Urinary bladder (tissue), 4 donors: ENCODE results near the gene ALG2. TPM values are rescaled to one million over a fixed set of nuclear protein-coding genes. Genes with fewer than 3 reads are reported as not detected.

ENCODE experiments used
- DNase-seq: peaks from one replicate; pipeline ENCODE4 v3.0.0-alpha.2; 2015; ENCODE audit errors: extremely low spot score
- H3K27ac ChIP-seq: one replicate; pipeline ENCODE4 v1.5.1; 2013; ENCODE audit warnings: low read depth, mild to moderate bottlenecking, moderate library complexity
- H3K36me3 ChIP-seq: one replicate; pipeline ENCODE4 v1.6.1; 2013; ENCODE audit warnings: mild to moderate bottlenecking, moderate library complexity; ENCODE audit not compliant: insufficient read depth
- H3K4me1 ChIP-seq: one replicate; pipeline ENCODE4 v1.6.1; 2013; ENCODE audit warnings: mild to moderate bottlenecking, moderate library complexity; ENCODE audit not compliant: insufficient read depth
- H3K4me3 ChIP-seq: one replicate; pipeline ENCODE4 v1.5.1; 2013; ENCODE audit warnings: low read depth, low read length
- WGBS: extraction: QIAGEN DNeasy Blood & Tissue Kit; methylation state at CpG from one replicate; pipeline ENCODE4 v1.1.7; 2013; 5-methylcytosine and 5-hydroxymethylcytosine counted together
- polyA plus RNA-seq: library from polyadenylated mRNA; stranded (reverse); fragments of 200-250 nt; gene quantifications from one replicate; pipeline ENCODE4 v1.2.3, GENCODE V29; 2013
- total RNA-seq: library from RNA; depleted of rRNA; stranded (reverse); fragments of >200 nt; gene quantifications from one replicate; pipeline ENCODE4 v1.2.3, GENCODE V29; 2014
- donor health status: healthy with polysubstance abuse.
- donor health status: healthy.

The ALG2 gene
- total and polyA plus RNA-seq, 2 donors = 27.3 to 36.5 TPM

- DNase-seq = no peak
- Histone ChIP-seq H3K36me3 (peaks cover 5% of the 10 kb centered on the region), H3K27ac (no peak overlapping the region), H3K4me3 (no peak overlapping the region), H3K4me1 (no peaks in the 10 kb centered on the region)
- 93% methylated on average over 3 of the region's 3 CpGs for WGBS
Measured at GRCh38 chr9:99230206-99230605, 8.5 kb upstream of the ALG2 start.

- Histone ChIP-seq H3K27ac (no peak overlapping the region), H3K4me3 (no peak overlapping the region), H3K4me1 (no peaks in the 10 kb centered on the region), H3K36me3 (no peaks in the 10 kb centered on the region)
- no peak for DNase-seq
- WGBS = 84% methylated on average over 5 of the region's 5 CpGs
Measured at GRCh38 chr9:99226054-99226453, 4.3 kb upstream of the ALG2 start.

GRCh38 chr9:99224445-99224844 is 2.7 kb upstream of the ALG2 start:
- 88% methylated on average over 2 of the region's 2 CpGs for WGBS
- Histone ChIP-seq H3K4me3 (no peak overlapping the region), H3K4me1 (no peaks in the 10 kb centered on the region), H3K36me3 (no peaks in the 10 kb centered on the region), H3K27ac (no peak overlapping the region)
- no peak for DNase-seq

GRCh38 chr9:99222416-99223270 is 901 bp upstream of the ALG2 start:
- WGBS = 7% methylated on average over 30 of the region's 30 CpGs
- no peak for DNase-seq
- no peaks in the 10 kb centered on the region for H3K4me1 ChIP-seq

GRCh38 chr9:99221266-99221620 is 499 bp downstream of the ALG2 start:
- Histone ChIP-seq H3K4me3 (peak overlapping the region; percentile 94), H3K27ac (peak overlapping the region; percentile 91), H3K36me3 (no peaks in the 10 kb centered on the region), H3K4me1 (no peaks in the 10 kb centered on the region)
- WGBS = under 1% methylated on average over 25 of the region's 25 CpGs
- DNase-seq = no peak

More at GRCh38 chr9:99222416-99223270, 901 bp upstream of the ALG2 start:
- H3K27ac ChIP-seq = peak overlapping the region; percentile 91
- H3K36me3 ChIP-seq = no peaks in the 10 kb centered on the region
- peak overlapping the region; percentile 94 for H3K4me3 ChIP-seq

DNA sequence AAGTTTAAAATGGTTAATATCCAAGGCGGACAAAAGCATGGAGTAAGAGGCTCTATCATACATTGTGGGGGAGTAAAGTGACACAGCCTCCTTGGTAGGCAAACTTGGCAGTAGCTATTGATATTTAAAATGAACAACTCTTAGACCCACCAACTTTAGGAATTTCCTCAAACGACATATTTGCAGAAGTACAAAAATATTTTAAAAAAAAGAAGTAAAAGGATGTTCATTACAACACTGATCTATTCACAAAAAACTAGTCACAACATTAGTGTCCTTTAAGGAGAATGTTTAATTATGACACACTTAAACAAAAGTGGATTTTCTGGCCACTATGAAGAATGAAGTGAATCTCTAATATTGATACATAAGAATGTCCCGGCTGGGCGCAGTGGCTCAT is 1.7 kb downstream of the ALG2 start:
- WGBS = 84% methylated on average over 4 of the region's 4 CpGs
- Histone ChIP-seq H3K4me1 (no peaks in the 10 kb centered on the region), H3K36me3 (no peaks in the 10 kb centered on the region), H3K4me3 (no peak overlapping the region), H3K27ac (no peak overlapping the region)
- no peak for DNase-seq

DNA sequence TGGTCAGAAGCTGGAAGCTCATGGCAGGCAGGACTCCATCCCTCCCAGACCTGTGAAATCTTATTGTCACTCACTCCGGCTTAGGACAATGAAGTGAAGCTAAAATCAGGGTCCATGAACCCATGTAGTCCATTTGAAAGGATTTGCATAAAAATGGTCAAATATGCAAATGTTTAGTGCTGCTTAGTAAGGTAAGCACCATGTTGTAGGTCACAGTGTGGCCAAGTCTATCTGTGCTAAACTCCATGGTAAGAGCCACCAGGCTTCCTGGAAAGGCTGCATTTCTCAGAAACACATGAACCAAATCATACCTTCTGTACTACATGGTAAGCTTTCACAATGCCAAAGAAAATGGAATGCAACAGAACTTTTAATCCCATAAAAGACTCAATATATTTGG is 5.7 kb downstream of the ALG2 start:
- no peak for DNase-seq
- 99% methylated on average over 1 of the region's 1 CpG for WGBS
- H3K36me3 ChIP-seq = no peaks in the 10 kb centered on the region

DNA sequence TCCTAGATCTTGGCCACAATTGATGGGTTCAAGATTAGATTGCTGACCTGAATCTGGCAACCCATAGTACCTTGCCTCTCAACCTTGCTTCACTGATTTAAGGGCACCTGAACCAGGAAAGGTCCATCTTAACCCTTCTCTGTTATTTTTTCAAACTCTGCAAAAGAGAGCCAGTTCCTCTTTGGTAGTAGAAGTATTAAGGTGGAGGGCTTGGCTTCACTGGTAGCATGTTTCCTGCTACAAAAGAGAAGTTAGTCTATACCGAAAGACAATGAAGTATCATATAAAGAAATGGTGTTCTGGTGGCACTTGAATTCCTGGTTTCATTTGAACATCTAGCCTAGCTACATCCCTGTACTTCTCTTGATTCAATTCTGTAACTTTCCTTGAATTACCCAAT is 8.5 kb downstream of the ALG2 start:
- no peak for DNase-seq
- Histone ChIP-seq H3K4me1 (no peaks in the 10 kb centered on the region), H3K27ac (no peak overlapping the region), H3K4me3 (no peak overlapping the region), H3K36me3 (no peaks in the 10 kb centered on the region)
- 91% methylated on average over 1 of the region's 1 CpG for WGBS

More for the DNA sequence above, 5.7 kb downstream of the ALG2 start:
- no peaks in the 10 kb centered on the region for H3K4me1 ChIP-seq
- H3K27ac ChIP-seq = no peak overlapping the region
- no peak overlapping the region for H3K4me3 ChIP-seq

GRCh38 chr9:99211746-99212145 is 10.0 kb downstream of the ALG2 start:
- Histone ChIP-seq H3K36me3 (no peaks in the 10 kb centered on the region), H3K4me3 (no peak overlapping the region), H3K27ac (no peak overlapping the region), H3K4me1 (no peaks in the 10 kb centered on the region)
- 94% methylated on average over 1 of the region's 1 CpG for WGBS
- DNase-seq = no peak

DNA sequence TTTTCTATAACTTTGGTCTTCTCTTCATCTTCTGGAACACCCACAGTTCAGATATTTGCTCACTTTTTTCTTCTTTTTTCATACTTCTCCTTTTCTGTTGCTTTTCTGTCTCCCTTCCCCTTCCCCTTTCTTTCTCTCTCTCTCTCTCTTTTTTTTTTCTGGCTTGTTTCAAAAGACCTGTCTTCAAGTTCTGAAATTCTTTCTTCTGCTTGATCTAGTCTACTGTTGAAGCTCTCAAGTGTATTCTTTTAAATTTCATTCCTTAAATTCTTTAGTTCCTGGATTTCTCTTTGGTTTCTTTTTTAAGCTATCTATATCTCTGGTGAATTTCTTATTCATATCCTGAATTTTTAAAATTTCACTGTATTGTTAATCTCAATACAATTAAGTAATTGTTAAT is 11.2 kb downstream of the ALG2 start:
- H3K4me1 ChIP-seq = no peaks in the 10 kb centered on the region
- H3K4me3 ChIP-seq = no peak overlapping the region
- no peak for DNase-seq
- no peak overlapping the region for H3K27ac ChIP-seq
- no peaks in the 10 kb centered on the region for H3K36me3 ChIP-seq

GRCh38 chr9:99201603-99202002 is 20.1 kb downstream of the ALG2 start:
- no peak overlapping the region for H3K4me3 ChIP-seq
- H3K36me3 ChIP-seq = no peaks in the 10 kb centered on the region
- no peaks in the 10 kb centered on the region for H3K4me1 ChIP-seq
- 78% methylated on average over 5 of the region's 5 CpGs for WGBS
- no peak for DNase-seq
- no peak overlapping the region for H3K27ac ChIP-seq

DNA sequence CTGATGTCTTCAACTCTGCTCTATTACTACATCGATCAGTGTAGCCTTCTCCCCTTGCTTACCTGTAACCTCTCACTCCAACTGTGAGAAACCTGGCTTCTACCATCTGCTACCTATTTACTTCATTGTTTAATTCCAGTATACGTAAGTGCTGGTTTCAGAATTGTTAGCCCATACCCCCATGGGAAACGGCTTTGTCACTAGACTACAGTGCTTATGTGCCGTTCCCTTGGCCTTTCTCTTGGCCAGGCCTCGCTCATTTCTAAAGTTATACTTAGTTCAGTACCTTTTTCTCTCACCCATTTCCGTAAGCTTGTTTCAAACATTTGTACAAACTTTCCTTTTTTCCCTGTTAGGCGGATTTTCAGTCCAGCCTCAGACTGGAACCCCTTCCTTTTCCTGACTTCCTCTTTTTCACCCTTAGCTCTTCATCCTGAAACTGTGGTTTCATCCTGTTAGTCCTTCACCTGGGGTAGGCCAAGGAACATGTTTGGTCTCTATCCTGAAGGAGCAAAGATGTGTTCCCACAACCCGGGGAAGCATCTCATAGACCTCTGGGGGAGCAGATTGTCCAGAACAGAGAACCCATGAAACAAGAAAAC is 21.7 kb downstream of the ALG2 start:
- Histone ChIP-seq H3K27ac (no peak overlapping the region), H3K36me3 (no peaks in the 10 kb centered on the region), H3K4me3 (no peak overlapping the region), H3K4me1 (no peaks in the 10 kb centered on the region)
- 91% methylated on average over 8 of the region's 8 CpGs for WGBS
- no peak for DNase-seq

DNA sequence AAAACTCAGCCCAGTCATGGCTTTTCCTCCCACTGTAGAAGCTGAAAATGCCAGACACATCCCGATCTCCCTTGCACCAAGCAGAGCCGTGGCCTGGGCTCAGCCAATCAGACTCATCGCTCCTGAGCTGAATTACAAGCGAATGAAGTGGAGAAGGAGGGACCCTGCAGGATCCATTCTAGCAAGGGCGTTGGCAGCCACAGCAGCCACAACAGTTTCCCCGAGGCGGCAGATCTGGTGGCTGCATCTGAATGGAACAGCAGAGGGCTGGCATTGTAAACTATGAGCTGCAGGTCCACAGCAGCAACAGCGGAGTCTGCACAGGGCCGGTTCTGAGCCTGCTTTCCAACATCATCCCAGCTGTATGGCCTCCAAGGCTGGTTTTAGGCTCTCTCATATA is 23.8 kb downstream of the ALG2 start:
- Histone ChIP-seq H3K27ac (no peak overlapping the region), H3K36me3 (no peaks in the 10 kb centered on the region), H3K4me3 (no peak overlapping the region), H3K4me1 (no peaks in the 10 kb centered on the region)
- 64% methylated on average over 9 of the region's 9 CpGs for WGBS
- no peak for DNase-seq

- H3K36me3 ChIP-seq = no peaks in the 10 kb centered on the region
- WGBS = 95% methylated on average over 3 of the region's 3 CpGs
- no peak overlapping the region for H3K27ac ChIP-seq
- H3K4me3 ChIP-seq = no peak overlapping the region
- no peak for DNase-seq
- H3K4me1 ChIP-seq = no peaks in the 10 kb centered on the region
Measured at GRCh38 chr9:99197124-99197630, 24.6 kb downstream of the ALG2 start.
